ENCODE results near the gene SSX2IP.

DNA sequence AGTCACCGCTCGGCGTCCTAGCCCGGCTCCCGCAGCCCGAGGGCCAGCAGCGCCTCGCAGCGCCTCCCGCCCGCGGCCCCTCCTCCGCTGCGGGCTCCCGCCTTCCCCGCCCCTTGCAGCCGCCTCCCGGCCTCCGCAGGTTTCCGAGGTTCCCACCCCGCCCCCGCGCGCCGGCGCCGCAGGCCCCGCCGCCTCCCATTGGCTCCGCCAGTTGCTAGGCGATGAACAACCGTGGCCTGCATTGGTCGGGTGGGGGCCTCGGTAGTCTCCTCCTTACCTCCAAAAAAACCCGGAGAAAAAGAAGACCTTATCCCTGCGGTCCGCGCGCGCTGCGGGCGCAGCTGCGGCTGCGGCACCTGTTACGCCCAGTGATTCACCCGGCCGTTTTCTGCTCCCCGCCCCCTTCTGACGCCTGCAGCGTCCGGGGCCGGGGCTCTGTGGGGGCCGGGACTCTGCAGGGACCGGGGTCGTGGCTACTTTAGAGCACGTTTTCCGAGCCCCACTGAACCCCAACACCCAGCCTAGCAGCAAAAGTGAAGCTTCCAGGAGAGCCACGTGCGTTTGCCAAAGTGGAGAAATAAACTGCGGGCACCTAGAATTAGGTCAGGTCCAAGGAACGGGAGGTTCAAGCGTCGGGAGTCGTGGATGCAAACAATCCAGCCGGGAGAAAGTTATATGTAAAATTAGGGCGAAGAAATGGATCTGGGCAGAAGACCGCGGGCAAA is at the start of gene SSX2IP:
- TF ChIP-seq EZH2 (IDR thresholded peaks at IDR 0.05; ENCODE audit: low read depth, unreplicated experiment) = no peak
- TF ChIP-seq JUNB (IDR thresholded peaks at IDR 0.05; ENCODE audit: unreplicated experiment) = no peak
- TF ChIP-seq, protein P1, sequence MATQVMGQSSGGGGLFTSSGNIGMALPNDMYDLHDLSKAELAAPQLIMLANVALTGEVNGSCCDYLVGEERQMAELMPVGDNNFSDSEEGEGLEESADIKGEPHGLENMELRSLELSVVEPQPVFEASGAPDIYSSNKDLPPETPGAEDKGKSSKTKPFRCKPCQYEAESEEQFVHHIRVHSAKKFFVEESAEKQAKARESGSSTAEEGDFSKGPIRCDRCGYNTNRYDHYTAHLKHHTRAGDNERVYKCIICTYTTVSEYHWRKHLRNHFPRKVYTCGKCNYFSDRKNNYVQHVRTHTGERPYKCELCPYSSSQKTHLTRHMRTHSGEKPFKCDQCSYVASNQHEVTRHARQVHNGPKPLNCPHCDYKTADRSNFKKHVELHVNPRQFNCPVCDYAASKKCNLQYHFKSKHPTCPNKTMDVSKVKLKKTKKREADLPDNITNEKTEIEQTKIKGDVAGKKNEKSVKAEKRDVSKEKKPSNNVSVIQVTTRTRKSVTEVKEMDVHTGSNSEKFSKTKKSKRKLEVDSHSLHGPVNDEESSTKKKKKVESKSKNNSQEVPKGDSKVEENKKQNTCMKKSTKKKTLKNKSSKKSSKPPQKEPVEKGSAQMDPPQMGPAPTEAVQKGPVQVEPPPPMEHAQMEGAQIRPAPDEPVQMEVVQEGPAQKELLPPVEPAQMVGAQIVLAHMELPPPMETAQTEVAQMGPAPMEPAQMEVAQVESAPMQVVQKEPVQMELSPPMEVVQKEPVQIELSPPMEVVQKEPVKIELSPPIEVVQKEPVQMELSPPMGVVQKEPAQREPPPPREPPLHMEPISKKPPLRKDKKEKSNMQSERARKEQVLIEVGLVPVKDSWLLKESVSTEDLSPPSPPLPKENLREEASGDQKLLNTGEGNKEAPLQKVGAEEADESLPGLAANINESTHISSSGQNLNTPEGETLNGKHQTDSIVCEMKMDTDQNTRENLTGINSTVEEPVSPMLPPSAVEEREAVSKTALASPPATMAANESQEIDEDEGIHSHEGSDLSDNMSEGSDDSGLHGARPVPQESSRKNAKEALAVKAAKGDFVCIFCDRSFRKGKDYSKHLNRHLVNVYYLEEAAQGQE (IDR thresholded peaks at IDR 0.05; ENCODE audit: unreplicated experiment) = no peak
- TF ChIP-seq, protein P2, sequence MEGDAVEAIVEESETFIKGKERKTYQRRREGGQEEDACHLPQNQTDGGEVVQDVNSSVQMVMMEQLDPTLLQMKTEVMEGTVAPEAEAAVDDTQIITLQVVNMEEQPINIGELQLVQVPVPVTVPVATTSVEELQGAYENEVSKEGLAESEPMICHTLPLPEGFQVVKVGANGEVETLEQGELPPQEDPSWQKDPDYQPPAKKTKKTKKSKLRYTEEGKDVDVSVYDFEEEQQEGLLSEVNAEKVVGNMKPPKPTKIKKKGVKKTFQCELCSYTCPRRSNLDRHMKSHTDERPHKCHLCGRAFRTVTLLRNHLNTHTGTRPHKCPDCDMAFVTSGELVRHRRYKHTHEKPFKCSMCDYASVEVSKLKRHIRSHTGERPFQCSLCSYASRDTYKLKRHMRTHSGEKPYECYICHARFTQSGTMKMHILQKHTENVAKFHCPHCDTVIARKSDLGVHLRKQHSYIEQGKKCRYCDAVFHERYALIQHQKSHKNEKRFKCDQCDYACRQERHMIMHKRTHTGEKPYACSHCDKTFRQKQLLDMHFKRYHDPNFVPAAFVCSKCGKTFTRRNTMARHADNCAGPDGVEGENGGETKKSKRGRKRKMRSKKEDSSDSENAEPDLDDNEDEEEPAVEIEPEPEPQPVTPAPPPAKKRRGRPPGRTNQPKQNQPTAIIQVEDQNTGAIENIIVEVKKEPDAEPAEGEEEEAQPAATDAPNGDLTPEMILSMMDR (conservative IDR thresholded peaks at IDR 0.05; ENCODE audit: low read depth in 2 of 2) = no peak
- TF ChIP-seq, protein P3, sequence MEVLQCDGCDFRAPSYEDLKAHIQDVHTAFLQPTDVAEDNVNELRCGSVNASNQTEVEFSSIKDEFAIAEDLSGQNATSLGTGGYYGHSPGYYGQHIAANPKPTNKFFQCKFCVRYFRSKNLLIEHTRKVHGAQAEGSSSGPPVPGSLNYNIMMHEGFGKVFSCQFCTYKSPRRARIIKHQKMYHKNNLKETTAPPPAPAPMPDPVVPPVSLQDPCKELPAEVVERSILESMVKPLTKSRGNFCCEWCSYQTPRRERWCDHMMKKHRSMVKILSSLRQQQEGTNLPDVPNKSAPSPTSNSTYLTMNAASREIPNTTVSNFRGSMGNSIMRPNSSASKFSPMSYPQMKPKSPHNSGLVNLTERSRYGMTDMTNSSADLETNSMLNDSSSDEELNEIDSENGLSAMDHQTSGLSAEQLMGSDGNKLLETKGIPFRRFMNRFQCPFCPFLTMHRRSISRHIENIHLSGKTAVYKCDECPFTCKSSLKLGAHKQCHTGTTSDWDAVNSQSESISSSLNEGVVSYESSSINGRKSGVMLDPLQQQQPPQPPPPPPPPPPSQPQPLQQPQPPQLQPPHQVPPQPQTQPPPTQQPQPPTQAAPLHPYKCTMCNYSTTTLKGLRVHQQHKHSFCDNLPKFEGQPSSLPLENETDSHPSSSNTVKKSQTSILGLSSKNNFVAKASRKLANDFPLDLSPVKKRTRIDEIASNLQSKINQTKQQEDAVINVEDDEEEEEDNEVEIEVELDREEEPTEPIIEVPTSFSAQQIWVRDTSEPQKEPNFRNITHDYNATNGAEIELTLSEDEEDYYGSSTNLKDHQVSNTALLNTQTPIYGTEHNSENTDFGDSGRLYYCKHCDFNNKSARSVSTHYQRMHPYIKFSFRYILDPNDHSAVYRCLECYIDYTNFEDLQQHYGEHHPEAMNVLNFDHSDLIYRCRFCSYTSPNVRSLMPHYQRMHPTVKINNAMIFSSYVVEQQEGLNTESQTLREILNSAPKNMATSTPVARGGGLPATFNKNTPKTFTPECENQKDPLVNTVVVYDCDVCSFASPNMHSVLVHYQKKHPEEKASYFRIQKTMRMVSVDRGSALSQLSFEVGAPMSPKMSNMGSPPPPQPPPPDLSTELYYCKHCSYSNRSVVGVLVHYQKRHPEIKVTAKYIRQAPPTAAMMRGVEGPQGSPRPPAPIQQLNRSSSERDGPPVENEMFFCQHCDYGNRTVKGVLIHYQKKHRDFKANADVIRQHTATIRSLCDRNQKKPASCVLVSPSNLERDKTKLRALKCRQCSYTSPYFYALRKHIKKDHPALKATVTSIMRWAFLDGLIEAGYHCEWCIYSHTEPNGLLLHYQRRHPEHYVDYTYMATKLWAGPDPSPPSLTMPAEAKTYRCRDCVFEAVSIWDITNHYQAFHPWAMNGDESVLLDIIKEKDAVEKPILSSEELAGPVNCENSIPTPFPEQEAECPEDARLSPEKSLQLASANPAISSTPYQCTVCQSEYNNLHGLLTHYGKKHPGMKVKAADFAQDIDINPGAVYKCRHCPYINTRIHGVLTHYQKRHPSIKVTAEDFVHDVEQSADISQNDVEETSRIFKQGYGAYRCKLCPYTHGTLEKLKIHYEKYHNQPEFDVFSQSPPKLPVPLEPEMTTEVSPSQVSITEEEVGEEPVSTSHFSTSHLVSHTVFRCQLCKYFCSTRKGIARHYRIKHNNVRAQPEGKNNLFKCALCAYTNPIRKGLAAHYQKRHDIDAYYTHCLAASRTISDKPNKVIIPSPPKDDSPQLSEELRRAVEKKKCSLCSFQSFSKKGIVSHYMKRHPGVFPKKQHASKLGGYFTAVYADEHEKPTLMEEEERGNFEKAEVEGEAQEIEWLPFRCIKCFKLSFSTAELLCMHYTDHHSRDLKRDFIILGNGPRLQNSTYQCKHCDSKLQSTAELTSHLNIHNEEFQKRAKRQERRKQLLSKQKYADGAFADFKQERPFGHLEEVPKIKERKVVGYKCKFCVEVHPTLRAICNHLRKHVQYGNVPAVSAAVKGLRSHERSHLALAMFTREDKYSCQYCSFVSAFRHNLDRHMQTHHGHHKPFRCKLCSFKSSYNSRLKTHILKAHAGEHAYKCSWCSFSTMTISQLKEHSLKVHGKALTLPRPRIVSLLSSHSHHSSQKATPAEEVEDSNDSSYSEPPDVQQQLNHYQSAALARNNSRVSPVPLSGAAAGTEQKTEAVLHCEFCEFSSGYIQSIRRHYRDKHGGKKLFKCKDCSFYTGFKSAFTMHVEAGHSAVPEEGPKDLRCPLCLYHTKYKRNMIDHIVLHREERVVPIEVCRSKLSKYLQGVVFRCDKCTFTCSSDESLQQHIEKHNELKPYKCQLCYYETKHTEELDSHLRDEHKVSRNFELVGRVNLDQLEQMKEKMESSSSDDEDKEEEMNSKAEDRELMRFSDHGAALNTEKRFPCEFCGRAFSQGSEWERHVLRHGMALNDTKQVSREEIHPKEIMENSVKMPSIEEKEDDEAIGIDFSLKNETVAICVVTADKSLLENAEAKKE (CRISPR knock-in tag; IDR thresholded peaks at IDR 0.05) = no peak
- peak; percentile 75 for TF ChIP-seq POLR2AphosphoS5 (IDR thresholded peaks at IDR 0.05; ENCODE audit: low read depth)
- TF ChIP-seq EZH2phosphoT487 (IDR thresholded peaks at IDR 0.05; ENCODE audit: unreplicated experiment) = no peak
- no peak for TF ChIP-seq STAT1 (IDR thresholded peaks at IDR 0.05; ENCODE audit: unreplicated experiment)
- TF ChIP-seq NANOG (IDR thresholded peaks at IDR 0.05; ENCODE audit: borderline replicate concordance) = no peak
- no peak for TF ChIP-seq ZNF114 (CRISPR knock-in tag; IDR thresholded peaks at IDR 0.05)
- peak; percentile 69 for TF ChIP-seq CREB1 (CRISPR knock-in tag; IDR thresholded peaks at IDR 0.05; ENCODE audit: low read depth)
- TF ChIP-seq ZNF331 (CRISPR knock-in tag; IDR thresholded peaks at IDR 0.05; ENCODE audit: low read depth) = no peak
- no peak for TF ChIP-seq ETS1 (IDR thresholded peaks at IDR 0.05)
